GM12878 (cell line): ENCODE results near the gene FOXO1. TPM values are rescaled to one million over a fixed set of nuclear protein-coding genes. Genes with fewer than 3 reads are reported as not detected.

Experiments
- ATAC-seq: fragments of 200-7000 bp; cut with Tn5 transposase; 3 replicates; pipeline ENCODE4 v1.9.1; 2020; ENCODE audit warnings: mild to moderate bottlenecking, moderate library complexity
- BruUV-seq: library from RNA; stranded (reverse); fragments of 400-500 nt; replicated peaks from 2 replicates; lab custom pipeline; 2021; lab: Mats Ljungman, UMichigan
- CTCF ChIA-PET: fragments of 300-600 bp; sonication (Branson Sonifier 250); formaldehyde crosslinking; extraction: SDS; loops from one replicate; lab custom pipeline; 2021; ENCODE audit warnings: inconsistent platforms; lab: Yijun Ruan, JAX
- POLR2A ChIA-PET: fragments of 350-600 bp; formaldehyde crosslinking; extraction: SDS; loops from one replicate; lab custom pipeline; 2021; ENCODE audit warnings: inconsistent platforms; lab: Charles Lee
- RAD21 ChIA-PET: fragments of 300-600 bp; sonication (Branson Sonifier 250); formaldehyde crosslinking; loops from one replicate; lab custom pipeline; 2023; ENCODE audit warnings: antibody characterized with exemption; ENCODE audit not compliant: unreplicated experiment; lab: Charles Lee
- SMC1A ChIA-PET: fragments of 300-600 bp; sonication (Branson Sonifier 250); formaldehyde crosslinking; loops from one replicate; lab custom pipeline; 2023; ENCODE audit not compliant: unreplicated experiment, uncharacterized antibody; lab: Charles Lee
- DNase-seq: peaks from one replicate; pipeline ENCODE4 v3.0.0-alpha.2; 2011; ENCODE audit warnings: low read depth, low spot score
- FAIRE-seq: peaks from 3 replicates; lab custom pipeline; 2011; peaks lifted over from hg19 to GRCh38; lab: Jason Lieb, UNC
- H2AFZ ChIP-seq: 2 replicates; pipeline ENCODE4 v1.6.0; 2011; ENCODE audit warnings: low read depth, low read length, control low read depth; ENCODE audit not compliant: control insufficient read depth
- H3K27ac ChIP-seq: 2 replicates; pipeline ENCODE4 v1.5.1; 2011; ENCODE audit warnings: control low read depth; ENCODE audit not compliant: control insufficient read depth, insufficient read depth
- H3K27me3 ChIP-seq, 2 experiments: replicated peaks in 1 of 2; 2 replicates each; pipeline versions ENCODE4 v1.6.0 to v1.6.1; 2011; ENCODE audit warnings: low read length in 1 of 2; ENCODE audit not compliant: control insufficient read depth in 2 of 2, insufficient read depth in 2 of 2
- H3K36me3 ChIP-seq, 2 experiments: 2 replicates each; pipeline ENCODE4 v1.5.1; 2011; ENCODE audit warnings: low read length in 1 of 2; ENCODE audit not compliant: control insufficient read depth in 2 of 2, insufficient read depth in 2 of 2
- H3K4me1 ChIP-seq: 2 replicates; pipeline ENCODE4 v1.6.1; 2011; ENCODE audit warnings: mild to moderate bottlenecking, low read length, moderate library complexity, mixed read lengths; ENCODE audit not compliant: control insufficient read depth, insufficient read depth
- H3K4me2 ChIP-seq: 2 replicates; pipeline ENCODE4 v1.6.0; 2011; ENCODE audit warnings: control low read depth; ENCODE audit not compliant: control insufficient read depth, insufficient read depth
- H3K4me3 ChIP-seq: fragments of 200-600 bp; sonication (generic); 2 replicates; pipeline ENCODE4 v1.5.1; 2016
- H3K79me2 ChIP-seq: 2 replicates; pipeline ENCODE4 v1.6.0; 2011; ENCODE audit warnings: low read length; ENCODE audit not compliant: control insufficient read depth, insufficient read depth
- H3K9ac ChIP-seq: 2 replicates; pipeline ENCODE4 v1.8.0; 2011; ENCODE audit warnings: low read length, control low read depth, mixed read lengths; ENCODE audit not compliant: control insufficient read depth, insufficient read depth
- H3K9me3 ChIP-seq: replicated peaks from 3 replicates; pipeline ENCODE4 v1.5.1; 2011; ENCODE audit warnings: mild to moderate bottlenecking, low read length; ENCODE audit not compliant: control insufficient read depth, insufficient read depth
- H4K20me1 ChIP-seq: 2 replicates; pipeline ENCODE4 v1.6.0; 2011; ENCODE audit not compliant: control insufficient read depth, insufficient read depth
- BACH1 ChIP-seq: fragments of 450-650 bp; IDR thresholded peaks from 2 replicates; pipeline ENCODE4 v1.6.1; 2017; ENCODE audit warnings: mild to moderate bottlenecking, borderline replicate concordance
- HDAC2 ChIP-seq: fragments of 200-600 bp; sonication (generic); IDR thresholded peaks from 2 replicates; pipeline ENCODE4 v1.6.1; 2017
- POU2F2 ChIP-seq: IDR thresholded peaks from 3 replicates; pipeline ENCODE4 v1.6.1; 2011; ENCODE audit warnings: low read depth, mild to moderate bottlenecking, low read length, borderline replicate concordance
- RAD21 ChIP-seq: IDR thresholded peaks from 2 replicates; pipeline ENCODE4 v1.6.1; 2011; ENCODE audit warnings: mild to moderate bottlenecking, low read depth, low read length, moderate library complexity; ENCODE audit not compliant: insufficient read depth
- RELA ChIP-seq: fragments of 450-650 bp; IDR thresholded peaks from 2 replicates; pipeline ENCODE4 v1.8.0; 2014; ENCODE audit warnings: borderline replicate concordance; ENCODE audit not compliant: partially characterized antibody
- SMAD5 ChIP-seq: IDR thresholded peaks from 2 replicates; pipeline ENCODE4 v1.6.1; 2016; ENCODE audit warnings: antibody characterized with exemption, low read depth
- USF2 ChIP-seq: IDR thresholded peaks from 2 replicates; pipeline ENCODE4 v1.6.1; 2011; ENCODE audit warnings: low read depth, low read length, improper control_type of control experiment, borderline replicate concordance
- YY1 ChIP-seq: IDR thresholded peaks from 2 replicates; pipeline ENCODE4 v1.6.1; 2011; ENCODE audit warnings: low read depth, mild to moderate bottlenecking, low read length
- ZBTB4 ChIP-seq: fragments of 450-650 bp; formaldehyde crosslinking; IDR thresholded peaks from 2 replicates; pipeline ENCODE4 v1.4.0; 2022; ENCODE audit warnings: mild to moderate bottlenecking, moderate library complexity
- ZNF207 ChIP-seq: fragments of 450-650 bp; IDR thresholded peaks from 2 replicates; pipeline ENCODE4 v1.6.1; 2014; ENCODE audit warnings: antibody characterized with exemption, mild to moderate bottlenecking, borderline replicate concordance
- WGBS: methylation state at CpG from one replicate; pipeline ENCODE4 v1.1.6; 2016; ENCODE audit warnings: low lambda C conversion rate; ENCODE audit not compliant: insufficient replicate concordance, insufficient coverage; ENCODE audit errors: missing lambda C conversion rate; 5-methylcytosine and 5-hydroxymethylcytosine counted together
- in situ Hi-C: fragments of 300-500 bp; cut with MboI; formaldehyde crosslinking; loops from 9 replicates; pipeline ENCODE4 v1.14.3; 2018; ENCODE audit warnings: mixed read lengths
- intact Hi-C: fragments of 100-400 bp; cut with micrococcal nuclease; formaldehyde crosslinking; loops from one replicate; pipeline ENCODE4 v1.14.2; 2022; ENCODE audit not compliant: unreplicated experiment
- polyA plus RNA-seq, 11 experiments: library from polyadenylated mRNA; depleted of rRNA in 4 of 11; unstranded in 6 of 11; stranded (reverse) in 5 of 11; fragments of >200 nt; fragmentation: Nextera tagmentation in 4 of 11; fragmentation: Illumina TruSeq in 1 of 11; extraction: Ambion mirVana in 4 of 11; extraction: Trizol in 1 of 11; gene quantifications; 1 replicate in 1 of 11; 2 replicates in 10 of 11; pipeline versions ENCODE4 v1.2.1 to v1.2.3, GENCODE V29; 2011 to 2016; ENCODE audit warnings: inconsistent platforms in 2 of 11, missing spikeins in 2 of 11, low read depth in 1 of 11
- total RNA-seq, 4 experiments: library from RNA; depleted of rRNA in 3 of 4; stranded (reverse); fragments of >200 nt in 3 of 4; fragmentation: Illumina TruSeq in 1 of 4; extraction: Trizol in 1 of 4; gene quantifications; 2 replicates each; pipeline versions ENCODE4 v1.2.1 to v1.2.3, GENCODE V29; 2013 to 2021

The FOXO1 gene
- total and polyA plus RNA-seq, 10 of the 15 experiments (the other 5 are each of a cell fraction or from before 2014, with no cell fraction given): 0.58 to 8.3 (median 0.88) TPM

- POLR2A ChIA-PET: no interaction called here
- Histone ChIP-seq H3K27me3 (no peaks in the 10 kb centered on the region), H3K4me1 (peaks cover 19% of the 10 kb centered on the region), H3K36me3 (peaks cover 0 to 2% of the 10 kb centered on the region in 2 experiments; a peak in 1 of 4 replicates), H3K79me2 (peaks cover 21% of the 10 kb centered on the region), H2AFZ (no peak overlapping the region), H3K4me2 (no peak overlapping the region), H3K9ac (no peak overlapping the region), H3K27ac (no peak overlapping the region), H3K9me3 (peaks cover 2% of the 10 kb centered on the region; the same call in 1 of the 3 replicates), H3K4me3 (no peak overlapping the region), H4K20me1 (peaks cover 3% of the 10 kb centered on the region)
- WGBS: 96% methylated on average over 9 of the region's 9 CpGs
- CTCF ChIA-PET: no interaction called here
- SMC1A ChIA-PET: interaction anchor here (0.8 to 1.0 kb wide), 2 partner anchors 19 to 53 kb away, joined by 3 read pairs; no protein-coding TSS in a partner anchor
- intact Hi-C loops: no loop called here
- ATAC-seq: no peak
- RAD21 ChIA-PET: no interaction called here
- in situ Hi-C loops: no loop called here
- TF ChIP-seq YY1: no peak
- no peak for TF ChIP-seq HDAC2
- TF ChIP-seq RELA: no peak
- TF ChIP-seq ZNF207: no peak
- TF ChIP-seq SMAD5: no peak
- no peak for TF ChIP-seq BACH1
- no peak for TF ChIP-seq POU2F2
- no peak for TF ChIP-seq ZBTB4 (CRISPR knock-in tag)
- no peak for TF ChIP-seq USF2
- TF ChIP-seq RAD21: no peak
- no peak for FAIRE-seq
- DNase-seq: no peak
- BruUV-seq: no TSS peak
These were observed 56.3 kb downstream of the FOXO1 start for GRCh38 chr13:40609972-40610726.
